ENCODE measurements around the gene COL21A1.

COL21A1 gene

DNA sequence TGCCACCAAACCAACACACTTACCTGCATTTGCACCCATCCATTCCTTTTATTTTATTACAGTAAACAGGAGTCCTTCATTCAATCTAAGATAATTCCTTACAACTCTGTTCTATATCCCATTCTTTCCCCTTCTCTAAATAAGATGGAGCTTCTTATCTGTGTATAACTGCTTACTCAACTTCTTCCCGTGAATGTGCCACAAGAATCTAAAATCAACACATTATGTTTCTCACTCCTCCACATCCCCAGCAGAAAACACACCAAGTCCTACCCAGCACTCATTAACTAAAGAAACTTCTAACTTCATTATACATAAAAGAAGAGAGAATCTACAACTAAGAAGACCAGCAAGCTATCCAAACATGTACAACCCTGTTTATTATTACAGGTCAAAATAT, 141.1 kb downstream of the COL21A1 start:
- DNase-seq (ENCODE audit: low spot score), result no peak

- no peak for DNase-seq (ENCODE audit: low spot score)
These were observed 142.8 kb downstream of the COL21A1 start for GRCh38 chr6:56104591-56104990.

GRCh38 chr6:56102216-56102615, 145.2 kb downstream of the COL21A1 start:
- DNase-seq (ENCODE audit: low spot score), result no peak

DNA sequence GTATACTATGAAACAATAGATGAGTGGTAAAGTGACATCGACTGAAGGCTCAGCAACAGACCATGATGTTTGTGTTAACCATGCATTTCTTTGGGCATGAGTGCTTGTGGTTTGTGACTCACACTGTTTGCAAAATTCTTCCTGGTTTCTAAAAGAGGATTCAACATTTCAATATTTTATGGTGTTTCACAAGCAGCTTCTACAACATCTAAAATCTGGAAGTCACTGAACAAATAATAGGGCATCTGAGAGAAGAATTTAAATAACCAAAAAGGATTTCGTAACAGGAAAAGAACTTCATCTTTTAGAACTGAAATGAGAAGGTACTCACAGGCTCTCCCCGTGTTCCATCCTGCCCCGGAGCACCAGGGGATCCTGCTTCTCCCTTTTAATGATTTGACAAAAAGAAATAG, 146.2 kb downstream of the COL21A1 start:
- no peak for DNase-seq (ENCODE audit: low spot score)

DNA sequence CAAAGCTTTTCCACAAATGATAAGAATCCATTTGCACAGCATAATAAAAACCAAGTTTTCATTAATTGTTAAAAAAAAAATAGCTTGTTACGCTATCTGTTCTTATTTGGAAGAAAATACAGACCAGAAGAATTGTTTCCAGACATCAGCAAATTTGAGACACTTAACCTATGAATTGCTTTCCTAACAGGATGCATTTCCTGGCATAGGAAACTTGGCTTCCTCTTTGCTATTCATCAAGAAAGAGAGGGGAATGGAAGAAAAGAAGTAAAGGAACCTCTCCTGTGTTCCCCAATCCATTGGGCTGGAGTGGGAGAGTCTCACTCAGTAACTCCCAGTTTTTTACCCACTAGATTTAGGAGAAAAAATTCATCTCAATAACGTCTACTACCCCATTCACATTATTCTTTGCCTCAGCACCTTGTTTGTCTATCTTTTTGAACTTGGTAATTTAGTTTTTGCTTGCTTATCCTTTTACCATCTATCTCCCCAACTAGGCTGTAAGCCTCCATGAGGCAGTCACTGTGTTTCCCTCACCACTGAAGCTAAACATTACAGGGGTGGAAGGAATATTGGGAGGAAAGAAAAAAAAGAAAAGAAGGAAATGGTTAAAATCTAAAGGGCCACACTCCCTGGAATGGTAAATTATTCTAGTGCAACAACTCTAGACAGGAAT, 150.3 kb downstream of the COL21A1 start:
- peak; percentile 34 for DNase-seq (ENCODE audit: low spot score)

DNA sequence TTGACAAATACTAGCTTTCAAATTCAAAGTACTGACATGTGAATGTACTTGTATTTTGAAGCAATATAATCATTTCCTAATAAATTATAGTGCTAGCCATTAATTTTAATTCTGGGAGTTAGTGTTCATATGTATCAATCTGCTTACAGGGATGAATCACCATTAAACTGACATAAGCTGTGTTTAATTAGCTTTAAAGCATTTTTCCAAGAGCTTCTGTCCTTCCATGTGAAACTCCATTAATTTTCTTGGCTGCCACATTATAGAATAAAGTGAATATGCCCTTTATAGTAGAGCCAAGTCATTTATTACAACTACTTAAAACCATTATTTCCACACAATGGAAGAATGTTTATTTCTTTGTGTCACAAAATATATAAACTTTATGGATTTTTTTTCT, 150.8 kb downstream of the COL21A1 start:
- no peak for DNase-seq (ENCODE audit: low spot score)

GRCh38 chr6:56093776-56094175, 153.6 kb downstream of the COL21A1 start:
- no peak for DNase-seq (ENCODE audit: low spot score)

DNA sequence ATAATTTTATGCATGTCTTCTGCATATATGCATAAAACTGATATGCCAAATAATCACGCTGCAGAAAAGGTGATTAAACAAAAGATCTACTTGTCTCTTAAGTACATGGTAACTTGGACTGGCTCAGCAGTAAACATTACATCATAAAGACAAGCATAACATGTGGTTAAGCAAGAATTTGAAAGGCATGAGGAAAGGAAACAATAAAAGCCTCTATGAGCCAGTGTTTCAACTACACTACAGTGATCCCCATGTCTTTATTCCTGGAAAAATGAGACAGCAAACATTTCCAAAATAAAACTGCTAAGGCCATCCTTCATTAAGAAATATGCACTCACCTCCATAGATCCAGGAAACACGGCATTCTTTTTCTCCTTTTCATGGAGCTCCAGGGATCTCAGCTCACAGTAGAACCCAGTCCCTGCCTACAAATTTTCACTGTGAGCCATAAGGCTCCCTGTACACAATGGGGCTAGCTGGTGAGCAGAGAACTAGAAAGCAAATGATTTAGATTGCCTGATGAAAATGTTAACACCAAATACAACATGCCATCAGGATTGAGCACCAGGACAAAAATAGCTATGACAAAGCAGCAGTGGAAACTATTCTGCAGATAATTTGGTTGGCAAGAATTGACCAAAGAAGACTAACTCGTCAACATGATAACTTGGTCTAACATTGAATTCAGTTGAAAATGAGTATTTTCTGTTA, 156.1 kb downstream of the COL21A1 start:
- no peak for DNase-seq (ENCODE audit: low spot score)

DNA sequence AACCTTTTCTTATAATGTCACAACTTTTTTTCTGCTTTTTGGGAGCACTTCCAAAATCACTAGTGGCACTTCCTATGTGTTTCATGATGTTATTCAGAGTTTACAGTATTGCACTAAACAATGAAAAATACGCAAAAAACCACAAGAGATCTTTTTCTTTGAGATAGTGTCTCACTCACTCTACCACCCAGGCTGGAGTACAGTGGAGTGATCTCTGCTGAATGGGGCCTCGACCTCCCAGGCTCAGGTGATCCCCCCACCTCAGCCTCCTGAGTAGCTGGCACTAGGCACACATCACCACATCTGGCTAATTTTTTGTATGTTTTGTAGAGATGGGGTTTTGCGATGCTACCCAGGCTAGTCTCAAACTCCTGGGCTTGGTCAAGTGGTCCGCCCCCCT, 158.7 kb downstream of the COL21A1 start:
- DNase-seq (ENCODE audit: low spot score), result no peak

- no peak for DNase-seq (ENCODE audit: low spot score)
These were observed 160.0 kb downstream of the COL21A1 start for GRCh38 chr6:56087421-56087820.

DNA sequence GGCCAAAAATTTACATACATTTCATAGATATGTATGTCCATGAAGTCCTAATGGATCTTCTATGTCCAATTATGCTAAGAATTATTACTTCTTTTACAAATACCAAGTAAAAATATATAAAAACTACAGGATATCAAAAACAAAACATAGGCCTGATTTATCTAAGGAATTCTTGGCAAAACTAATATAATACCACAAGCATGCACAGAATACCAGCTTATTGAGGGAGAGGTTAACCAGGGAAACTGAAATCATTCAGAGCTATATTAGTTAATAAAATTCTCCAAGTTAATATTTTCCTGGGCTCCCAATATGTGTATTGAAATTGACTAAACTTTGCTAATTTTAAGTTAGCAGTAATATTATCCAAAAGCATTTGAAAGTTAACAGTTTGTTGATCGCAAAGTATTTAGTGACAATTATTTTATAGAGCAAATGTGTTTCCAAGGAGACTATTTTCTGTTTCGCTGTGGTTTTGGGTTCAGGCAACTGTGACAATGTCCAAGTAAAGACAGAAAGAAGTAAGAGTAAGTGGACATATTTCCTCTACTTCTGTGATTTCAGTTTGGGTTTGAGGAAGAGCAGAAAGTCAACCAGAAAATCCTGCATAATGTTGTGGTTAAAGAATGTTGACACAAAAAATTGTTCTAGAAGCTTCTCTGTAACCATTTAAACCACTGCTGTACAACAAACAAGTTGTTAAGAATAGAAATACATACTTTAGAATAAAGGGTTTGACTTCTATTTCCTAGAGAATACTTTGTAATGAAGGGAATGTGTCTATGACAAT, 167.4 kb downstream of the COL21A1 start:
- DNase-seq (ENCODE audit: low spot score), result no peak

DNA sequence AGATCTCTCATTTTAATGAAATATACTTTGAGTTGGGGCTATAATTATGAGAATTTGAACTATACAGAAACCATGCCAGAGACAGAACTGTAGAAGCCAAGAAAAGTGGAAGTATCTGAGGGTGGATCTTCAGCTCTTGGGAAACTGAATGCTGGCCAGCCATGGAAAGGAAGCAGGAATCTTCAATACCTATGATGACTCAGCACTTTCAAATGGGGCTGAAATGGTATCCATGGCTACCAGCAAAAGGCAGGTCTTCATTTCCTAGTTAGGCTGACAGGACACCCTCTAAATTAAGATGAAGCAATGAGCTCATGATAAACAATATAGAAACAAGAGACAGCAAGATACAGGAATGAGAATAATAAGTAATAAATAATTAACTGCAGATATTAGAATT, 171.3 kb downstream of the COL21A1 start:
- DNase-seq (ENCODE audit: low spot score), result no peak

GRCh38 chr6:56073761-56074160, 173.6 kb downstream of the COL21A1 start:
- no peak for DNase-seq (ENCODE audit: low spot score)

- peak; percentile 12 for DNase-seq (ENCODE audit: low spot score)
These were observed 174.1 kb downstream of the COL21A1 start for GRCh38 chr6:56073315-56073714.

DNA sequence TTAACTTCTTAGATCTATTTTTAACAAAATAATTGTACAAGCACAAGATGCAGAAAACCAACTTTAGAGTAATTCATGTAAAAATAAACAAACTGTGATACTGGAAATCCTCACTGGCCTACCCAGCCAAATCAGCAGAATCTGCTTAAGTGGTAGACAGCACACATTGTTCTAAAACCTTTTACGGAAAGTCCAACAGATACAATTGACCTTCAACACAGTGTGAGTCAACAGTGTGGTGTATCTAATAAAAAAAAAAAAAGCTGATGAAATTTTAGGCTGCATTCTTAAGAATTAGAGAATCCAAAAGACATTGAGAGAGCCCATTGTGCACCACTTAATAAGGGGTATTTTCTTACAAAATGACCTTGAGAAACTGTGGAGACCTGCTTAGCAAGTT, 174.5 kb downstream of the COL21A1 start:
- no peak for DNase-seq (ENCODE audit: low spot score)

DNA sequence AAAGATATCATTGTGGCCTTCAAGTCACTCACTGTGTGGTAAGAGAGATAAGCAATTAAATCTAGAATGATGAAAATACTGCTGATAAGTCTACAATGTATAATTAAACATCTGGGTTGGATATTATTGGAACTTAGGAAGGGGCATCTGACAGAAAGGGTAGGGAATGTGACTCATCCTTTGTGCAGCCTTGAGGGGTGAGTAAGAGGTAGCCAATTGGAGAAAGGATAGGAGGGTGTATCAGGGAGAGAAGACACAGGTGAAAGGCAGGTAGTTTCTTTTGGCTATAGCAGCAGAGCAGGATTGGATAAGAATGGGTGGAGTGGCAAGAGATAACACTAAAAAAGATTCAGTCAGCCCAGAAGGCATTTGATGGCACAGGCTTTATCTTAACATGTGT, 182.0 kb downstream of the COL21A1 start:
- DNase-seq (ENCODE audit: low spot score), result no peak

DNA sequence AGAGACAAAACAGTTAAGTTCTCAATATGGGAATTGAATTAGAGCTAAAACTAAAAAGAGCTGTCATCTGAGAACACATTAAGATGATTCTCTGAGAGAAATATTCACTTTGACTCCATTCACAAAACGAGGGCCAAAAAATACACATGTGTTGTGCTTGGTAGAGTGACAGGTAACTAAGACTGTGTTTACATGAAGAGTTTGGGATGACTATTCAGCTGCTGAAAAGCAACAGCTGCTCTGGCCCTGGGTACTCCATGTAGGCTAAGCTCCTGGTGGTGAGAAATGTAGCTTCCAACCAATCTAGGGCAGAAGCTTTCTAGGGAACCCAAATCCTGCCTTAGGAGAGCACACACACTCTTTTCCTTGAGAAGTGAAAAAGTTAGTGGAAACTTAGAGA, 184.5 kb downstream of the COL21A1 start:
- DNase-seq (ENCODE audit: low spot score), result no peak

DNA sequence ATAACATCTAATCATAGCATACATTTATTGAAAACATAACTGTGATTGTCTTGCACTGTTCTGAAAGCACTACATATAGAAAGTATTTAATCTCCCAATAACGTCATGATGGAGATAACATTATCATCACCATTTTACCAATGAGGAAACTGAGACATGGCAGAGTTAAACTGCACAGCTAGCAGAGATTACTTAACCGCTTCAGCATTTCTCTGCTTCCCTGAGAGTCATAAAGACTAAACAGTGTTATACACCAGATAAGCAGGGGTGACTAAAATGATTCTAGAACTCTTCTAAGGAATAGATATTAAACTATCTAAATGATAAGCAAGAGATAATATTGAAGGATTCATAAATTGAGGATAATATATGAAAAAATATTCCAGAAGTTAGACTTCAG, 188.7 kb downstream of the COL21A1 start:
- no peak for DNase-seq (ENCODE audit: low spot score)

DNA sequence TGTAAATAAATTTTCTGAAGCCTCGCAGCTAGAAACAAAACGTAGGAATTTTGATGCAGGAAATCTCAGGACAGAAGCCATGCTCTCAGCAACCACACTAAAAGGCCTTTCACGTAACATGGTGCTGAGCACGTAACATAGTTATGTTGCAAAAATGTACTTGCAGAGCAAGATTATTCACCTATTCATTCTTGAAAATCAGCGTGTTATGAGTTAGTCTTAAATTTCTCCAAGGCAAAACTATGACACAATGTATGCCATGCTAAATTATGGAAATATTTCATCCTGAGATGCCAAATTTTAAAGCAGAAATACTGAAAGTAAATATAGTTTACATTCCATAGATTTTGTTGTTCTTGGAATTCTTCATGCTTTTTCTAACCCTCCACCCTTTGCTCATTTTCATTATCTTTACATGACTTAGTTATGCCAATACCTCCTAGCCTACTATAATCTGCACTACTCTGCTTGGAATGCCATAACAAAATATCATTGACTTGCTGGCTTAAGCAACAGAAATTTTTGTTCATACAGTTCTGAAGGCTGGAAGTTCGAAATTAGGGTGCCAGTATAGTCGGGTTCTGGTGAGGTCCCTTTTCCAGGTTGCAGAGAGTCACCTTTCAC, 192.2 kb downstream of the COL21A1 start:
- DNase-seq (ENCODE audit: low spot score), result no peak

DNA sequence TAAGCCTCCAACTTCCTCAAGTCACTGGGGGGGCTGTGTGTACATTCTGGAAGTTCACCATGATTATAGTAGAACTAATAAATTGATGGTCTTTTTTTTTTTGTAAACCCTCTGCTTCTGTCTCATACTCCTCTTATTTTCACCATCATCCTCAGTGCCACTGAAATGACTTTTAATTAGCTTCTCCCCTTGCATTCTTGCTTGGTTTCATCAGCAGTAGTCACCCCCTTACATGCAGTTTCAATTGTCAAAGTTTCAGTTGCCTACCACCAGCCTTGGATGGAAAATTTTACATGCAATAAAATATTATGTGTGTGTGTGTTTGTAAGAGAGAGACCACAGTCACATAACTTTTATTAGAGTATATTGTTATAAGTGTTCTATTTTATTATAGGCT, 196.2 kb downstream of the COL21A1 start:
- no peak for DNase-seq (ENCODE audit: low spot score)

DNA sequence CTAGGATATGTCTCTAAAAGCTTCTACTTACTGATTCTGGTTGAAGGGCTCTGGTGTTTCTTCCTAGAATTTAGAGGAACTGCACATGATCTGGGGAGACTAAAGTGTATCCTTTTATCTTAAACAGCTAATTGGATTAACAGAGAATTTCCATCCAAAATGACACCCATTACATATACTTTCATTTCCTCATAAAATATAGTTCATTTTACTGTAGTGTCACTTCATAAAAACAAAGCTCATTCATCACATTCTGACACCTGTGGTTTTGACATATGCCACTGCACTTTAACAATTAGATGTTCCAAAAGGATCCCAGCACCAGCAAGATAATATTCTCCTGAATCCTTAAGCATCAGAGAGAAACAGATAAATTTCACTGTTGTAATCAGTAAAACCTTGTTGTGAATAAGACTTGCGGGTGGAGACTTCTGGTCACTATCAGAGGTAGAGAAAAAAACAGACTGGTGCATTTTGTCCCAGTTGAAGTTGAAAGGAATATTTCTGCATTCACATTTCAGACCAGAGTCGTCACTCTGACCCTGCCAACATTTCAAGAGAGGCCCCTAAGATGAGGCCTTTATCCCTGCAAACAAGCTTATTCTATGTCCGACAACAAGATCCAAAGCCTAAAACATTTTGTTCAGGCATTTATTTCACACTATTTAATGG, 196.7 kb downstream of the COL21A1 start:
- no peak for DNase-seq (ENCODE audit: low spot score)

DNA sequence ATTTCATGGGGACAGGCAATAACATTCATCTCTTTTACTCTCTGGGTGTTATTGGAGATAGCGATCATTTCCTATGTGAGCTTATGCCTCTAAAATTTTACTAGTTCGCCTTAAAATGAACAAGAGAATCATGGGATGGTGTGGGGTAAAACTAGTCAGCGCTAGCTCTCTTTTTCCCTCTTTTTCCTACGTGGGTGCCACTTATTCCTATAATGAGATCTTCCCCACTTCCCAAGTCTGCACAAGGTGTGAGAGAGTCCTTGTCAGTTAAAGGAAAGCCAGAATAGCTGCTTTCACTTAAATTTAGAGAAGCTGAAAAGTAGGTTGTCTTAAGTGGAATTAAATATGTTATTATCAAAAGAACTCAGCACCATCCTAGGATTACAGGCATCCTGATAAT, 198.8 kb downstream of the COL21A1 start:
- no peak for DNase-seq (ENCODE audit: low spot score)
